Cardiac muscle cell (in vitro differentiated cells and primary cell): ENCODE measurements around the gene SLC46A1. TPM values are rescaled to one million over a fixed set of nuclear protein-coding genes. Genes with fewer than 3 reads are reported as not detected.

Experiments used
- DNase-seq, 2 donors: peaks; one replicate each; pipeline versions ENCODE4 v3.0.0 to v3.0.0-alpha.2; 2010 to 2017; ENCODE audit warnings: low read depth in 1 of 2, low spot score in 1 of 2
- H3K27ac ChIP-seq: fragments of 200-600 bp; sonication (generic); 2 replicates; pipeline ENCODE4 v1.5.1; 2016
- H3K27me3 ChIP-seq: fragments of 200-600 bp; sonication (generic); 2 replicates; pipeline ENCODE4 v1.6.0; 2016; ENCODE audit warnings: control low read depth
- H3K36me3 ChIP-seq: fragments of 200-600 bp; sonication (generic); 2 replicates; pipeline ENCODE4 v1.5.1; 2016; ENCODE audit warnings: control low read depth
- H3K4me1 ChIP-seq: fragments of 200-600 bp; sonication (generic); 2 replicates; pipeline ENCODE4 v1.8.1; 2017; ENCODE audit warnings: low read depth, mild to moderate bottlenecking, mixed run types
- H3K4me3 ChIP-seq: fragments of 200-600 bp; sonication (generic); 2 replicates; pipeline ENCODE4 v1.5.1; 2016; ENCODE audit warnings: mild to moderate bottlenecking
- H3K9me3 ChIP-seq: fragments of 200-600 bp; sonication (generic); 2 replicates; pipeline ENCODE4 v1.5.1; 2017; ENCODE audit warnings: low read depth, mild to moderate bottlenecking, control low read depth
- polyA plus RNA-seq: library from polyadenylated mRNA; unstranded; fragments of >200 nt; fragmentation: Nextera tagmentation; extraction: Ambion mirVana; gene quantifications from 2 replicates; pipeline ENCODE4 v1.2.1, GENCODE V29; 2016
- total RNA-seq: library from RNA; depleted of rRNA; stranded (reverse); fragments of >200 nt; gene quantifications from 2 replicates; pipeline ENCODE4 v1.2.3, GENCODE V29; 2016
- TF ChIP-seq, protein P1 (sequence below): IDR thresholded peaks from 2 replicates; pipeline ENCODE4 v1.5.1; 2012; ENCODE audit warnings: low read depth, mild to moderate bottlenecking, low read length

The SLC46A1 gene
- total and polyA plus RNA-seq, 2 experiments from 2014 or later: 8.4 to 11.6 TPM

DNA sequence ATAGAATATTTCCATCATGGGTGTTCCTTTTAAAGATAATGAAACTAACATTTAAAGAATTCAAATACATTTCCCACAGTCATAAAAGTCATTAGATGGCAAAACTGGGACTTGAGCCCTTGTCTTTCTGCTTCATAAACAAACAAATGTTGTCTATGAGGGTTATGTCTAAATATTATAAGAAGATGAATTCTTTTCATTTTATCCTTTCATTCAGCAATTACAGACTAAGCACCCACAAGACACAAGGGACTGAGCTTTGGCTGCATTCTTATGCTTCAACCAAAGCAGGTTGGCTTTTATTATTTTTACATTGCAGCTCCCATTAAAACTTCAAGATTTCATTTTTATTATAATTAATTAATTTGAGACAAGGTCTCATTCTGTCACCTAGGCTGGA is 19.6 kb downstream of the SLC46A1 start:
- no peak overlapping the region for H3K4me3 ChIP-seq
- TF ChIP-seq, protein P1, sequence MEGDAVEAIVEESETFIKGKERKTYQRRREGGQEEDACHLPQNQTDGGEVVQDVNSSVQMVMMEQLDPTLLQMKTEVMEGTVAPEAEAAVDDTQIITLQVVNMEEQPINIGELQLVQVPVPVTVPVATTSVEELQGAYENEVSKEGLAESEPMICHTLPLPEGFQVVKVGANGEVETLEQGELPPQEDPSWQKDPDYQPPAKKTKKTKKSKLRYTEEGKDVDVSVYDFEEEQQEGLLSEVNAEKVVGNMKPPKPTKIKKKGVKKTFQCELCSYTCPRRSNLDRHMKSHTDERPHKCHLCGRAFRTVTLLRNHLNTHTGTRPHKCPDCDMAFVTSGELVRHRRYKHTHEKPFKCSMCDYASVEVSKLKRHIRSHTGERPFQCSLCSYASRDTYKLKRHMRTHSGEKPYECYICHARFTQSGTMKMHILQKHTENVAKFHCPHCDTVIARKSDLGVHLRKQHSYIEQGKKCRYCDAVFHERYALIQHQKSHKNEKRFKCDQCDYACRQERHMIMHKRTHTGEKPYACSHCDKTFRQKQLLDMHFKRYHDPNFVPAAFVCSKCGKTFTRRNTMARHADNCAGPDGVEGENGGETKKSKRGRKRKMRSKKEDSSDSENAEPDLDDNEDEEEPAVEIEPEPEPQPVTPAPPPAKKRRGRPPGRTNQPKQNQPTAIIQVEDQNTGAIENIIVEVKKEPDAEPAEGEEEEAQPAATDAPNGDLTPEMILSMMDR: no peak
- no peak overlapping the region for H3K27ac ChIP-seq
- H3K9me3 ChIP-seq: no peaks in the 10 kb centered on the region
- no peak for DNase-seq
- no peaks in the 10 kb centered on the region for H3K36me3 ChIP-seq
- no peaks in the 10 kb centered on the region for H3K4me1 ChIP-seq
- peaks cover 55% of the 10 kb centered on the region for H3K27me3 ChIP-seq

DNA sequence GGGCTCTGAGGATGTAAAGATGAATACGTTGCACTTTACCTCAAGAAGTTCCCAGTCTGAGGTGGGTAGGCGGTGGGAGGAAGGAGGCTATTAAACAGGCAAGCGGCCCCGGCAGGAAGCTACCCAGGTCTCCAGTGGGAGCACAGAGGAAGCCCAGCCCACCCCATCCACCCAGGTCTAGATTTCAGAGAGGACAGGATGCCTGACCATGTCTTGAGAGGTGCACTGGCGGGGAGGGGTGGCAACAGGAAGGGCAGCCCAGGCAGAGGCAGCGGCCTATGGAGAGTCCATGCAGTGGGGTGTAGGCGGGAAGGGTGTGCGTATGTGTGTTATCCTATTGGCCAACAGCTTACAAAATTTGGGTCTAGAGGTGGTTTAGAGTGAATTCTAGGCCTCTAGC is 20.6 kb downstream of the SLC46A1 start:
- no peaks in the 10 kb centered on the region for H3K9me3 ChIP-seq
- no peaks in the 10 kb centered on the region for H3K4me1 ChIP-seq
- TF ChIP-seq, protein P1: no peak
- H3K4me3 ChIP-seq: no peak overlapping the region
- H3K27me3 ChIP-seq: peaks cover 65% of the 10 kb centered on the region
- H3K27ac ChIP-seq: no peak overlapping the region
- DNase-seq: no peak
- H3K36me3 ChIP-seq: no peaks in the 10 kb centered on the region

- no peak for DNase-seq
Observed at GRCh38 chr17:28385037-28385400, 21.0 kb downstream of the SLC46A1 start.

GRCh38 chr17:28384281-28385036 is 21.6 kb downstream of the SLC46A1 start:
- H3K36me3 ChIP-seq: no peaks in the 10 kb centered on the region
- peak in 1 of 2 donors; percentile 48 for DNase-seq
- TF ChIP-seq, protein P1: no peak
- no peak overlapping the region for H3K27ac ChIP-seq
- no peaks in the 10 kb centered on the region for H3K4me1 ChIP-seq
- H3K4me3 ChIP-seq: peak overlapping the region; percentile 23
- H3K9me3 ChIP-seq: no peaks in the 10 kb centered on the region
- peaks cover 75% of the 10 kb centered on the region for H3K27me3 ChIP-seq

More at GRCh38 chr17:28385037-28385400, 21.0 kb downstream of the SLC46A1 start:
- TF ChIP-seq, protein P1: no peak
- H3K4me1 ChIP-seq: no peaks in the 10 kb centered on the region
- peak overlapping the region; percentile 23 for H3K4me3 ChIP-seq
- H3K36me3 ChIP-seq: no peaks in the 10 kb centered on the region
- H3K27ac ChIP-seq: no peak overlapping the region
- H3K27me3 ChIP-seq: peaks cover 69% of the 10 kb centered on the region
- no peaks in the 10 kb centered on the region for H3K9me3 ChIP-seq

- TF ChIP-seq, protein P1: peak; percentile 46
- no peaks in the 10 kb centered on the region for H3K9me3 ChIP-seq
- H3K27ac ChIP-seq: no peak overlapping the region
- peaks cover 70% of the 10 kb centered on the region for H3K27me3 ChIP-seq
- DNase-seq: peak; percentile 34 to 74
- H3K4me1 ChIP-seq: no peaks in the 10 kb centered on the region
- no peaks in the 10 kb centered on the region for H3K36me3 ChIP-seq
- peak overlapping the region; percentile 2 for H3K4me3 ChIP-seq
Observed at GRCh38 chr17:28381141-28381825, 24.7 kb downstream of the SLC46A1 start.
